ENCODE data around the gene TBL3. TPM values are rescaled to one million over a fixed set of nuclear protein-coding genes. Genes with fewer than 3 reads are reported as not detected.

Gene TBL3
- total RNA-seq, 6 experiments from 2014 or later, result 15.8 to 42.4 (median 18.1) TPM

GRCh38 chr16:1978476-1979120 lies 6.7 kb downstream of the TBL3 start:
- ATAC-seq, result no peak
- Histone ChIP-seq H3K4me1 (peaks cover 0 to 10% (median 3%) of the 10 kb centered on the region in 4 donors), H3K4me3 (no peak overlapping the region), H3K27ac (no peak overlapping the region), H3K36me3 (peaks cover 0 to 33% (median 10%) of the 10 kb centered on the region in 4 donors), H3K27me3 (no peaks in the 10 kb centered on the region), H3K9me3 (no peaks in the 10 kb centered on the region)
- no peak for DNase-seq
- TF ChIP-seq POLR2A (IDR thresholded peaks at IDR 0.05) (no peak), CTCF (IDR thresholded peaks at IDR 0.05) (no peak)
- intact Hi-C loops (cut with DNase I), result no loop called here
- 70% methylated on average over 4 of the region's 37 CpGs for WGBS (ENCODE audit: insufficient coverage, low coverage, low lambda C conversion rate, missing lambda C conversion rate)

- 28% methylated on average over 6 of the region's 70 CpGs for WGBS (ENCODE audit: insufficient coverage, low coverage, low lambda C conversion rate, missing lambda C conversion rate)
- ATAC-seq (no peak), DNase-seq (no peak)
- H3K27me3 ChIP-seq, result no peaks in the 10 kb centered on the region
- peaks cover 0 to 31% (median 10%) of the 10 kb centered on the region in 4 donors for H3K36me3 ChIP-seq
- intact Hi-C loops (cut with DNase I), result no loop called here
- no peak overlapping the region for H3K4me3 ChIP-seq
- H3K4me1 ChIP-seq, result peaks cover 0 to 10% (median 3%) of the 10 kb centered on the region in 4 donors
- no peak for TF ChIP-seq CTCF (IDR thresholded peaks at IDR 0.05)
- TF ChIP-seq POLR2A (IDR thresholded peaks at IDR 0.05), result no peak
- no peaks in the 10 kb centered on the region for H3K9me3 ChIP-seq
- no peak overlapping the region for H3K27ac ChIP-seq
These were observed 7.6 kb downstream of the TBL3 start for GRCh38 chr16:1979271-1980029.

DNA sequence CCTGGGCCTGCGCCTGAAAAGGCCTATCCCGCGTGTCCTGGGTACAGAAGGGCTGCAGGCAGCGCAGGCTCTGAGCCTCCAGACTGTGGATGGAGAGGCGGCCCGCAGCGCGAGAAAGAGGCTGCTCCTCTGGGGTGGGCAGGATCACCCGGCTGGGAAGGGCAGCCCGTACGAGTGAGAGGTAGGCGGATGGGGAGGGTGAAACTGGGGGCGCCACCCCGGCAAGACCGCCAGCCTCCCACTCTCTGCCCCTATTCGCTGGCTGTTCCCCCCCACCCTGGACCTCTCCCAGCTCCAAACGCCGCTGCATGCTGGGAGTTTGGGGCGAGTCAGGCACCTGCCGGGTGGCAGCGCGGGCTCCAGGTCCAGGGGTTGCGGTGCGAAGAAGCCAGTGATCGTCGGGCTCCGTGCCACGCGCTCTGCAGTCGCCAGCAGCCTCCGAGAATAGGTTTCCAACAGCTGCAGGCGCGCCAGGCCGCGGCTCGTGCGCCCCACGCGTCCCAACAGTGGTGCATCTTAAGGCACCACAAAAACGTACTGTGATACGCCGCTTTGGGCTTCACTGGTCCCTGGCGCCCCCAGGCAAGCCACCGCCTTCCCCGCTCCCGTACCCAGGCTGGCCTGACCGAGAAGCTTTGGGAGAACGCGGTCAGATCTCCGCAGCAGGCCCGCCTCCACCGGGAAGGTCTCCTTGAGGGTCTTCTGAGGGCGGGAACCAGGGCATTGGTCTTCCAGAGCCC lies 8.3 kb downstream of the TBL3 start:
- Histone ChIP-seq H3K4me3 (no peak overlapping the region), H3K36me3 (peaks cover 0 to 27% (median 10%) of the 10 kb centered on the region in 4 donors), H3K27me3 (no peaks in the 10 kb centered on the region), H3K4me1 (peaks cover 0 to 16% (median 8%) of the 10 kb centered on the region in 4 donors), H3K9me3 (no peaks in the 10 kb centered on the region), H3K27ac (no peak overlapping the region)
- ATAC-seq (no peak), DNase-seq (no peak)
- 52% methylated on average over 3 of the region's 53 CpGs for WGBS (ENCODE audit: insufficient coverage, low coverage, low lambda C conversion rate, missing lambda C conversion rate)
- TF ChIP-seq POLR2A (IDR thresholded peaks at IDR 0.05) (no peak), CTCF (IDR thresholded peaks at IDR 0.05) (no peak)
- intact Hi-C loops (cut with DNase I), result no loop called here

DNA sequence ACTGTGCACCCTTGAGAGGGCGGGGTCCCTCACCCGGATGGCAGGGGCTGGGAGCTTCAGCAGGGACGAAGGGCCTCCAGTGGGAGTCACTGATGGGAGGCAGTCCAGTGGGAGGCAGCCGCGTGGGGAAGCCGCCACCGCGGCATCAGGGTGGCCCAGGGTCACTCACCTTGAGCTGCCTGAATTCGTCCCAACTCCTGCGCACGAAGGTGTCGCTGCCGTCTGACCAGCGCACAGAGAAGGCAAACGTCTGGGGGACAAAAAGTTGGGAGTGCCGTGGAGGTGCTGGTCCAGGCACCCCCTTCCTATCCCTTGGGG lies 8.9 kb downstream of the TBL3 start:
- peaks cover 0 to 27% (median 7%) of the 10 kb centered on the region in 4 donors for H3K36me3 ChIP-seq
- no peak for DNase-seq
- H3K9me3 ChIP-seq, result no peaks in the 10 kb centered on the region
- ATAC-seq, result no peak
- no peaks in the 10 kb centered on the region for H3K27me3 ChIP-seq
- 47% methylated on average over 5 of the region's 16 CpGs for WGBS (ENCODE audit: insufficient coverage, low coverage, low lambda C conversion rate, missing lambda C conversion rate)
- TF ChIP-seq CTCF (IDR thresholded peaks at IDR 0.05) (no peak), POLR2A (IDR thresholded peaks at IDR 0.05) (no peak)
- intact Hi-C loops (cut with DNase I), result no loop called here
- H3K27ac ChIP-seq, result no peak overlapping the region
- peaks cover 0 to 18% (median 8%) of the 10 kb centered on the region in 4 donors for H3K4me1 ChIP-seq
- no peak overlapping the region for H3K4me3 ChIP-seq

Data from right lobe of liver (tissue), 6 donors.